Endothelial cell of umbilical vein (primary cell): ENCODE results near the gene L1CAM. TPM values are rescaled to one million over a fixed set of nuclear protein-coding genes. Genes with fewer than 3 reads are reported as not detected.

ENCODE experiments used
- BruUV-seq: library from RNA; stranded (reverse); fragments of 400-500 nt; replicated peaks from 2 replicates; lab custom pipeline; 2021; lab: Mats Ljungman, UMichigan
- CTCF ChIA-PET: fragments of 300-600, 350-600 bp; sonication (Branson Sonifier 250); formaldehyde crosslinking; loops from one replicate; lab custom pipeline; 2021; ENCODE audit warnings: antibody characterized with exemption, inconsistent platforms; lab: Charles Lee
- POLR2A ChIA-PET: fragments of 300-600, 350-600 bp; sonication (Branson Sonifier 250); formaldehyde crosslinking; loops from one replicate; lab custom pipeline; 2021; ENCODE audit warnings: antibody characterized with exemption, inconsistent platforms; lab: Charles Lee
- DNase-seq: peaks from one replicate; pipeline ENCODE4 v3.0.0-alpha.2; 2011; ENCODE audit warnings: low read depth, low spot score
- FAIRE-seq: peaks from 2 replicates; lab custom pipeline; 2011; peaks lifted over from hg19 to GRCh38; lab: Jason Lieb, UNC
- H2AFZ ChIP-seq: 2 replicates; pipeline ENCODE4 v1.6.0; 2012; ENCODE audit warnings: low read depth, low read length, control low read depth, inconsistent platforms
- H3K27ac ChIP-seq: 2 replicates; pipeline ENCODE4 v1.5.1; 2011; ENCODE audit warnings: low read depth, mild to moderate bottlenecking, control low read depth, low read length, moderate library complexity; ENCODE audit not compliant: insufficient read depth
- H3K27me3 ChIP-seq, 2 experiments: 2 replicates each; pipeline versions ENCODE4 v1.6.0 to v1.6.1; 2011; ENCODE audit warnings: low read length in 2 of 2, mixed read lengths in 1 of 2; ENCODE audit not compliant: control insufficient read depth in 2 of 2, insufficient read depth in 2 of 2
- H3K36me3 ChIP-seq, 2 experiments: 2 replicates in 1 of 2; 3 replicates in 1 of 2; pipeline ENCODE4 v1.5.1; 2011; ENCODE audit warnings: low read length in 2 of 2, mild to moderate bottlenecking in 1 of 2, moderate library complexity in 1 of 2; ENCODE audit not compliant: control insufficient read depth in 2 of 2, insufficient read depth in 2 of 2; ENCODE audit errors: extremely low read depth in 1 of 2
- H3K4me1 ChIP-seq: 3 replicates; pipeline ENCODE4 v1.5.1; 2011; ENCODE audit warnings: mild to moderate bottlenecking, low read length; ENCODE audit not compliant: control insufficient read depth, insufficient read depth; ENCODE audit errors: extremely low read depth
- H3K4me2 ChIP-seq: 2 replicates; pipeline ENCODE4 v1.6.1; 2011; ENCODE audit warnings: low read length, control low read depth, mixed read lengths; ENCODE audit not compliant: insufficient read depth
- H3K4me3 ChIP-seq, 3 experiments: fragments of 200-600 bp in 1 of 3; sonication (generic), shearing (Covaris generic) in 1 of 3; replicated peaks in 1 of 3; 2 replicates each; pipeline ENCODE4 v1.5.1; 2011 to 2016; ENCODE audit warnings: control low read depth in 3 of 3, low read length in 3 of 3, mild to moderate bottlenecking in 2 of 3, inconsistent platforms in 1 of 3, low read depth in 1 of 3, moderate library complexity in 1 of 3; ENCODE audit not compliant: insufficient read depth in 1 of 3
- H3K79me2 ChIP-seq: 2 replicates; pipeline ENCODE4 v1.6.0; 2012; ENCODE audit warnings: low read length, inconsistent platforms; ENCODE audit not compliant: control insufficient read depth, insufficient read depth
- H3K9ac ChIP-seq: replicated peaks from 2 replicates; pipeline ENCODE3; 2011; ENCODE audit warnings: low read length, control low read depth; ENCODE audit not compliant: insufficient read depth; ENCODE audit errors: extremely low read depth
- H3K9me1 ChIP-seq: replicated peaks from 3 replicates; pipeline ENCODE4 v1.6.0; 2011; ENCODE audit warnings: mild to moderate bottlenecking, low read length; ENCODE audit not compliant: control insufficient read depth, insufficient read depth; ENCODE audit errors: extremely low read depth
- H3K9me3 ChIP-seq: replicated peaks from 2 replicates; pipeline ENCODE4 v1.5.1; 2012; ENCODE audit warnings: low read length, inconsistent platforms; ENCODE audit not compliant: control insufficient read depth, insufficient read depth
- H4K20me1 ChIP-seq: replicated peaks from 2 replicates; pipeline ENCODE3; 2011; ENCODE audit warnings: mild to moderate bottlenecking, low read length; ENCODE audit not compliant: control insufficient read depth, insufficient read depth; ENCODE audit errors: extremely low read depth
- CTCF ChIP-seq, 2 donors: IDR thresholded peaks; 1 replicate in 1 of 2; 2 replicates in 1 of 2; pipeline ENCODE4 v1.5.1; 2011; ENCODE audit warnings: low read length in 2 of 2, mild to moderate bottlenecking in 2 of 2, moderate library complexity in 2 of 2, control low read depth in 1 of 2, inconsistent platforms in 1 of 2, low read depth in 1 of 2; ENCODE audit not compliant: insufficient read depth in 1 of 2; ENCODE audit errors: extremely low read depth in 1 of 2
- EZH2 ChIP-seq: IDR thresholded peaks from 2 replicates; pipeline ENCODE4 v1.6.1; 2012; ENCODE audit warnings: borderline replicate concordance, low read depth, mild to moderate bottlenecking, moderate library complexity, low read length, inconsistent platforms; ENCODE audit not compliant: severe bottlenecking
- FOS ChIP-seq: IDR thresholded peaks from 2 replicates; pipeline ENCODE4 v1.6.1; 2011; ENCODE audit warnings: mild to moderate bottlenecking, low read length, moderate library complexity, borderline replicate concordance; ENCODE audit not compliant: insufficient read depth
- GATA2 ChIP-seq: IDR thresholded peaks from 2 replicates; pipeline ENCODE4 v1.7.0; 2011; ENCODE audit warnings: low read depth, mild to moderate bottlenecking, moderate library complexity, mixed read lengths, low read length; ENCODE audit not compliant: insufficient read length, insufficient read depth
- JUN ChIP-seq: IDR thresholded peaks from 2 replicates; pipeline ENCODE4 v1.6.1; 2011; ENCODE audit warnings: borderline replicate concordance, low read depth; ENCODE audit not compliant: insufficient read length, insufficient read depth
- MAX ChIP-seq: IDR thresholded peaks from 2 replicates; pipeline ENCODE4 v1.6.1; 2011; ENCODE audit not compliant: insufficient read depth, insufficient read length
- MYC ChIP-seq: IDR thresholded peaks from one replicate; pipeline ENCODE4 v1.6.1; 2011; ENCODE audit warnings: mild to moderate bottlenecking, low read depth, low read length
- POLR2A ChIP-seq: IDR thresholded peaks from 2 replicates; pipeline ENCODE4 v1.6.1; 2012; ENCODE audit warnings: low read depth, mild to moderate bottlenecking, control low read depth, low read length
- POLR2AphosphoS5 ChIP-seq: IDR thresholded peaks from 2 replicates; pipeline ENCODE4 v1.6.1; 2012; ENCODE audit warnings: low read depth, mild to moderate bottlenecking, control low read depth, low read length, moderate library complexity; ENCODE audit not compliant: insufficient read depth
- dilution Hi-C: fragments of 300-500 bp; cut with MboI; formaldehyde crosslinking; loops from one replicate; pipeline ENCODE4 v1.15.0; 2019; ENCODE audit warnings: low sequenced_read_pairs; ENCODE audit not compliant: extremely low pct_ligation_motif_present
- intact Hi-C: fragments of 100-400 bp; cut with micrococcal nuclease; formaldehyde crosslinking; loops from one replicate; pipeline ENCODE4 v1.10.0; 2022
- polyA plus RNA-seq, 4 experiments: library from polyadenylated mRNA; depleted of rRNA in 3 of 4; stranded (reverse) in 3 of 4; unstranded in 1 of 4; fragments of >200 nt; gene quantifications; 2 replicates each; pipeline versions ENCODE4 v1.2.1 to v1.2.3, GENCODE V29; 2011 to 2012; ENCODE audit warnings: missing spikeins in 1 of 4
- total RNA-seq: library from RNA; stranded (reverse); gene quantifications from 2 replicates; pipeline ENCODE4 v1.2.3, GENCODE V29; 2021

L1CAM gene
- total and polyA plus RNA-seq, 2 donors (not counting 3 experiments of a cell fraction or from before 2014, with no cell fraction given): 0.01 TPM; not detected in 1

GRCh38 chrX:153882086-153882498 is 3.9 kb downstream of the L1CAM start:
- peaks cover 24 to 29% of the 10 kb centered on the region in 2 experiments for H3K27me3 ChIP-seq
- intact Hi-C loops (loop anchor here (10.0 kb wide), 1 partner anchor 67 kb away; no protein-coding TSS in a partner anchor), dilution Hi-C loops (no loop called here)
- TF ChIP-seq MAX (no peak), FOS (no peak), POLR2A (no peak), CTCF (IDR thresholded peaks at IDR 0.05; ENCODE audit: extremely low read depth in 1 of 2, insufficient read depth in 1 of 2, low read depth in 1 of 2, low read length in 2 of 2) (no peak), JUN (no peak)
- no peak overlapping the region for H3K27ac ChIP-seq
- no peaks in the 10 kb centered on the region for H3K9me1 ChIP-seq
- H3K36me3 ChIP-seq: no peaks in the 10 kb centered on the region
- no peak overlapping the region for H3K4me3 ChIP-seq
- no peak overlapping the region for H2AFZ ChIP-seq
- H3K9me3 ChIP-seq: no peaks in the 10 kb centered on the region
- ChIA-PET POLR2A (no interaction called here), CTCF (no interaction called here)
- no peak for DNase-seq
- no peak overlapping the region for H3K4me2 ChIP-seq
- no peaks in the 10 kb centered on the region for H3K4me1 ChIP-seq
- no peak for FAIRE-seq
- no peaks in the 10 kb centered on the region for H4K20me1 ChIP-seq
- H3K9ac ChIP-seq: no peak overlapping the region
- BruUV-seq: no TSS peak
- H3K79me2 ChIP-seq: no peaks in the 10 kb centered on the region

GRCh38 chrX:153881281-153881680 is 4.7 kb downstream of the L1CAM start:
- Histone ChIP-seq H3K4me2 (no peak overlapping the region), H3K27me3 (peaks cover 23 to 27% of the 10 kb centered on the region in 2 experiments), H3K27ac (no peak overlapping the region), H3K9me3 (no peaks in the 10 kb centered on the region), H3K4me3 (no peak overlapping the region), H3K9ac (no peak overlapping the region), H3K79me2 (no peaks in the 10 kb centered on the region), H3K4me1 (no peaks in the 10 kb centered on the region), H2AFZ (no peak overlapping the region), H3K9me1 (no peaks in the 10 kb centered on the region), H4K20me1 (no peaks in the 10 kb centered on the region), H3K36me3 (no peaks in the 10 kb centered on the region)
- no peak for FAIRE-seq
- intact Hi-C loops: loop anchor here (10.0 kb wide), 1 partner anchor 66 kb away; no protein-coding TSS in a partner anchor
- BruUV-seq: no TSS peak
- dilution Hi-C loops: no loop called here
- TF ChIP-seq MYC (no peak), EZH2 (no peak), POLR2AphosphoS5 (no peak), GATA2 (no peak), CTCF (IDR thresholded peaks at IDR 0.05; ENCODE audit: extremely low read depth in 1 of 2, insufficient read depth in 1 of 2, low read depth in 1 of 2, low read length in 2 of 2) (no peak), FOS (no peak), POLR2A (no peak), JUN (no peak), MAX (no peak)
- ChIA-PET CTCF (no interaction called here), POLR2A (no interaction called here)
- no peak for DNase-seq
